ENCODE results near the gene IFI44. TPM values are rescaled to one million over a fixed set of nuclear protein-coding genes. Genes with fewer than 3 reads are reported as not detected.

The IFI44 gene
- total and polyA plus RNA-seq, 8 donors = 14.3 to 62.2 (median 23.3) TPM; not detected in 1

DNA sequence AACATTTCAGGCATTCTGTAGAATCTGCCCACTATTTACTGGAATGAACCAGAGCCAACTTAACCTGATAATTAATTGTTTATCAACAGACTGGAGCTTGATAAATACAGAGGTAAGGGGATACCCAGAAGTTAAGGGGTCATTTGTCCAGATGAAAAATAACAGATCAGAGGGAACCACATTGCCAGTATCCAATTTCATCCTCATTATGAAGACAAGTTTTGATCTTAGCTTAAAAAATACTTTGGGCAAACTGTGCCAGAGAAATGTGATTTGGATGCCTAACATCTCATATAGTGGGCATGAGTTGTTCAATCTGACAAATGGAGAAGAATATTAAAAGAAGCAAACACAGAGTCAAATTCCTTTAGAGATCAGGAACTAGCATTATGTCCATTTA, 63.7 kb downstream of the IFI44 start:
- Histone ChIP-seq H3K36me3 (no peaks in the 10 kb centered on the region), H3K27me3 (no peaks in the 10 kb centered on the region), H3K9me3 (no peaks in the 10 kb centered on the region), H3K4me3 (no peak overlapping the region), H3K27ac (no peak overlapping the region), H3K4me1 (no peaks in the 10 kb centered on the region)
- DNase-seq = no peak
- intact Hi-C loops (cut with DNase I; ENCODE audit: low total_unique reads) = no loop called here
- TF ChIP-seq, protein P1, sequence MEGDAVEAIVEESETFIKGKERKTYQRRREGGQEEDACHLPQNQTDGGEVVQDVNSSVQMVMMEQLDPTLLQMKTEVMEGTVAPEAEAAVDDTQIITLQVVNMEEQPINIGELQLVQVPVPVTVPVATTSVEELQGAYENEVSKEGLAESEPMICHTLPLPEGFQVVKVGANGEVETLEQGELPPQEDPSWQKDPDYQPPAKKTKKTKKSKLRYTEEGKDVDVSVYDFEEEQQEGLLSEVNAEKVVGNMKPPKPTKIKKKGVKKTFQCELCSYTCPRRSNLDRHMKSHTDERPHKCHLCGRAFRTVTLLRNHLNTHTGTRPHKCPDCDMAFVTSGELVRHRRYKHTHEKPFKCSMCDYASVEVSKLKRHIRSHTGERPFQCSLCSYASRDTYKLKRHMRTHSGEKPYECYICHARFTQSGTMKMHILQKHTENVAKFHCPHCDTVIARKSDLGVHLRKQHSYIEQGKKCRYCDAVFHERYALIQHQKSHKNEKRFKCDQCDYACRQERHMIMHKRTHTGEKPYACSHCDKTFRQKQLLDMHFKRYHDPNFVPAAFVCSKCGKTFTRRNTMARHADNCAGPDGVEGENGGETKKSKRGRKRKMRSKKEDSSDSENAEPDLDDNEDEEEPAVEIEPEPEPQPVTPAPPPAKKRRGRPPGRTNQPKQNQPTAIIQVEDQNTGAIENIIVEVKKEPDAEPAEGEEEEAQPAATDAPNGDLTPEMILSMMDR (IDR thresholded peaks at IDR 0.05) = no peak
- no peak for TF ChIP-seq EP300 (IDR thresholded peaks at IDR 0.05)

Other genes starting within 250 kb of the IFI44 start
- gene PTGFR, start 158.9 kb upstream of the IFI44 start, total RNA-seq = 1 to 10 TPM in 2 of 5 donors, under 1 TPM in 3; under 0.01 to 3.3 (median 0.89) TPM
- 1 to 10 TPM in 2 of 3 donors, under 1 TPM in 1; 0.60 to 1.7 (median 1.1) TPM for gene PTGFR, start 158.9 kb upstream of the IFI44 start, polyA plus RNA-seq
- gene IFI44L, start 29.4 kb upstream of the IFI44 start, total RNA-seq = 10 to 100 TPM in 1 of 5 donors, 1 to 10 TPM in 3, under 1 TPM in 1; 0.29 to 27.4 (median 7.0) TPM
- gene IFI44L, start 29.4 kb upstream of the IFI44 start, polyA plus RNA-seq = 1 to 10 TPM; 2.9 to 6.9 (median 4.9) TPM